ENCODE measurements around the gene UGT2B28. TPM values are rescaled to one million over a fixed set of nuclear protein-coding genes. Genes with fewer than 3 reads are reported as not detected.
"Not testable (repeated sequence)": the region's sequence is repeated elsewhere in the genome, so short reads cannot be mapped to it uniquely, and the experiment has no call there.

UGT2B28 gene
- polyA plus RNA-seq, 3 donors = 0.21 TPM; not detected in 2

GRCh38 chr4:69330345-69331047 lies 50.2 kb downstream of the UGT2B28 start:
- no peak for DNase-seq (ENCODE audit: extremely low read depth in 1 of 11, low read depth in 9 of 11, low spot score in 4 of 11)

GRCh38 chr4:69331304-69331703 lies 51.0 kb downstream of the UGT2B28 start:
- DNase-seq (ENCODE audit: extremely low read depth in 1 of 11, low read depth in 9 of 11, low spot score in 4 of 11) = not testable (repeated sequence)

- not testable (repeated sequence) for DNase-seq (ENCODE audit: extremely low read depth in 1 of 11, low read depth in 9 of 11, low spot score in 4 of 11)
Observed at GRCh38 chr4:69335485-69335884, 55.2 kb downstream of the UGT2B28 start.

GRCh38 chr4:69343114-69343513 lies 62.8 kb downstream of the UGT2B28 start:
- not testable (repeated sequence) for DNase-seq (ENCODE audit: extremely low read depth in 1 of 11, low read depth in 9 of 11, low spot score in 4 of 11)

- not testable (repeated sequence) for DNase-seq (ENCODE audit: extremely low read depth in 1 of 11, low read depth in 9 of 11, low spot score in 4 of 11)
Observed at GRCh38 chr4:69343558-69344420, 63.5 kb downstream of the UGT2B28 start.

Other genes with a start within 250 kb of the UGT2B28 start
- gene UGT2B7, start 184.0 kb upstream of the UGT2B28 start, polyA plus RNA-seq (ENCODE audit: insufficient read length in 3 of 3) = 100 to 1,000 TPM in 2 of 3 donors, 10 to 100 TPM in 1; 79.4 to 103 (median 101) TPM
- 1 to 10 TPM in 2 of 3 donors, under 1 TPM in 1; 0.49 to 5.0 (median 1.4) TPM for gene UGT2B11, start 65.7 kb upstream of the UGT2B28 start, polyA plus RNA-seq (ENCODE audit: insufficient read length in 3 of 3)
- gene UGT2B4, start 215.4 kb downstream of the UGT2B28 start, polyA plus RNA-seq (ENCODE audit: insufficient read length in 3 of 3) = 1 to 10 TPM in 1 of 3 donors, under 1 TPM in 2; 0.59 to 1.8 (median 0.67) TPM

Data from renal cortex interstitium (tissue), 11 donors.